ENCODE measurements around the gene HNRNPK.

- TF ChIP-seq CTCF (IDR thresholded peaks at IDR 0.05) (no peak), POLR2A (IDR thresholded peaks at IDR 0.05) (no peak), EP300 (IDR thresholded peaks at IDR 0.05) (no peak)
Observed at GRCh38 chr9:83992407-83992806, 12.4 kb upstream of the HNRNPK start.

Data from tibial nerve (tissue), 4 donors.